GM18519 (cell line): ENCODE measurements around the gene LHFPL4.
"Not testable (repeated sequence)": the region's sequence is repeated elsewhere in the genome, so short reads cannot be mapped to it uniquely, and the experiment has no call there.

Source experiments
- ATAC-seq: cut with Tn5 transposase; IDR thresholded peaks from one replicate; pipeline ENCODE4 v1.9.1; 2021; ENCODE audit warnings: mild to moderate bottlenecking, moderate library complexity; ENCODE audit not compliant: unreplicated experiment, low FRiP score

The LHFPL4 gene

DNA sequence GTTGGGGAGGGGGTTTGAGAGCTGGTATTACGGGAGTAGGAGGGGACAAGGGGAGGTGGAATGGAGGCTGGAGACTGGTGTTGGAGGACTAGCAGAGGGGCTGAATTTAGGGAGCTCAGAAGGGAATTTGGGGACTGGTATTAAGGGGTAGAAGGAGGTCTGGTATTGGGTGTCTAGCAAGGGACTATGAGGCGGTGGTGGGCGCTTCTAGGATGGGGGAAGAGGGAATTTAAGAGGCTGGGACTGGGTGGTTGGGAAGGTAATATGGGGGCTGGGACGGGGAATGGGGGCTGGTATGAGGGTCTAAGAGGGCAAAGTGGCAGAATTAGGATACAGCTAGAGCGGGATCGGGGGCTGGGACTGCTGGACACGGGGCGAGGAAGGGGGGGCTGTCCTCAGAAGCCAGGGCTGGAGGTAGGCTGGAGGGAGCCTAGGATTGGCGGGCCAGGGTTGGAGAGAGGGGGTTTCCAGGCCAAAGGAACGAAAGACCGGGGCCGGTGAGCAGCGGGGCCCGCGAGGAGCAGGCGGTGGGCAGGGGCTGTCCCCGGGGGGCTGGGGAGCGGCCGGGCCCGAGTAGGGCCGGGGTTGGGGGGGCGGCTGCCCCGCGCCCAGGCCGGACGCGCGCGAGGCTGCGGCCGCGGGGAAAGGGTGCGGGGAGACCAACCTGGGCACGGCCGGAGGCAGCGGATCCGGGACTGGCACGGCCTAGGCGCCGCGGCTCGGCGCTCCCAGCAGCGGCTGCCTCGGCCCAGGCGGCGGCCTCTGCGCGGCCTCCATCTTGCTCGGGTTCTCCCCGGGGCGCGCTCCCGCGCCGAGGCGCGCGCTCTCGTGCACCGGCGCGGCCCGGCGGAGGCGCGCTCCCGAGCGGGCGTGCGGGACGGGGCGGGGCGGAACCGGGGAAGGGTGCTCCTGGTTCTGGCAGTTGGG lies at the start of gene LHFPL4:
Gene LHFPL4, minus strand, starts transcription at position 802 of the 927 bp plus-strand sequence. CDS start 1,143 bp downstream, outside the sequence.
- ATAC-seq, result no peak

- no peak for ATAC-seq
Measured at GRCh38 chr3:9602620-9603019, 49.0 kb upstream of the LHFPL4 start.

DNA sequence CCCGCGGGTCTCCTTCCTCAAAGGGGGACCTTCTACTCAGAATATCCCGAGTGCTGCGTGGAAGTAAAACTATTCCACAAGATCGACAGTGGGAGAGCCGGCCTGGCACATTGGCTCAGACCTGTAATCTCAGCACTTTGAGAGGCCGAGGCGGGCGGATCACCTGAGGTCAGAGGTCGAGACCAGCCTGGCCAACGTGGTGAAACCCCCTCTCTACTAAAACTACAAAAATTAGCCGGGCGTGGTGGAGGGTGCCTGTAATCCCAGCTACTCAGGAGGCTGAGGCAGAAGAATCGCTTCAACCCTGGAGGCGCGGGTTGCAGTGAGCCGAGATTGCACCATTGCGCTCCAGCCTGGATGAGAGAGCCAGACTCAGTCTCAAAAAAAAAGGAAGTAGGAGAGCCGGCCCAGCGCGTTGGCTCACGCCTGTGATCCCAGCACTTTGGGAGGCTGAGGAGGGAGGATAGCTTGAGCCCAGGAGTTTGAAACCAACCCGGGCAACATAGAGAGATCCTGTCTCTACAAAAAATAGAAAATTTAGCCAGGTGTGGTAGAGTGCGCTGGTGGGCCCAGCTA lies 47.5 kb upstream of the LHFPL4 start:
- ATAC-seq, result not testable (repeated sequence)

DNA sequence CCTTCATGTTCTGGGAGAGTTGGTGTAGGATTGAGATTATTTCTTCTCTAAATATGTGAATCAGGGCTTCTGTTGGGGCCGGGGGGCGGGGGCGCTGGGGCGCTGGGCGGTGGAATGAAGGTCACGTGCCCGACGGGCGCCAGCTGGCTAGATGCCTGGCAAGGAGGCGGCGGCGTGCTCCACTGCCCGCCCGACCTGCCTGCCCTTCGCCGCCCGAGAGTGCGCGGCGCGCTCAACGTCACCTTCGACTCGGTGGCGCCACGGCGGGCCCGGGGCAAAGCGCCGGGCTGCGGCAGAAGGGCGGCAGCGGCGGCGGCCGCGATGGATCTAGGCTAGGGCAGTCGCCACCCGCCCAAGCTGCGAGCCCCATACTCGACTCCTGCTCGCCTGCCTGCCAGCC lies 47.0 kb upstream of the LHFPL4 start:
- no peak for ATAC-seq

DNA sequence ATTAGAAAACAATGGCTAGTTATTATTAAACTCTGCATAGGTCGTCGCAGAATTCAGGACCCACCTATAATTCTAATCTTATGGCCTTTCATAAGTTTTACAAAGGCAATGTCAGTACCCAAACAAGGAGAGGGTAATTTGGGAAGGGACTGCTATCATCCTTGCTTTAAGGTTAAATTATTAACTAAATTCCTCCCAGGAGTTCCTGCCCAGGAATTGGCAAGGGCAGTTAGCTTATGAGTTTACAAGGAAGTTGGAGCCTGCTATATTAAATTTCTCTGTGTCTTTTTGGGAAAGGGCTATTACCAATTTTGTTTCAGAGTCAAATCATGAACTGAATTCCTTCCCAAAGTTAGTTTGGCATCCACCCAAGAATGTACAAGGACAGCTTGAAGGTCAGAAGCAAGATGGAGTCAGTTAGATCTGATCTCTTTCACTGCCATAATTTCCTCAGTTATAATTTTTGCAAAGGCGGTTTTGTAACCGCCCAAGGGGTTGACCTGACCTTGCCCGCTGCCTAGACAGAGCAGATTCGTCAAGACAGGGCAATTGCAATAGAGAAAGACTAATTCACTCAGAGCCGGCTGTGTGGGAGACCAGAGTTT lies 45.3 kb upstream of the LHFPL4 start:
- no peak for ATAC-seq

- ATAC-seq, result no peak
Measured at GRCh38 chr3:9595877-9596276, 42.3 kb upstream of the LHFPL4 start.

DNA sequence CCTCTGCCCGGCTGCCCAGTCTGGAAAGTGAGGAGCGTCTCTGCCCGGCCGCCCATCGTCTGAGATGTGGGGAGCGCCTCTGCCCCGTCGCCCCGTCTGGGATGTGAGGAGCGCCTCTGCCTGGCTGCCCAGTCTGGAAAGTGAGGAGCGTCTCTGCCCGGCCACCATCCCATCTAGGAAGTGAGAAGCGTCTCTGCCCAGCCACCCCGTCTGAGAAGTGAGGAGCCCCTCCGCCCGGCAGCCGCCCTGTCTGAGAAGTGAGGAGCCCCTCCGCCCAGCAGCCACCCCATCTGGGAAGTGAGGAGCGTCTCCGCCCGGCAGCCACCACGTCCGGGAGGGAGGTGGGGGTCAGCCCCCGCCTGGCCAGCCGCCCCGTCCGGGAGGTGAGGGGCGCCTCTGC lies 38.2 kb upstream of the LHFPL4 start:
- ATAC-seq, result not testable (repeated sequence)

DNA sequence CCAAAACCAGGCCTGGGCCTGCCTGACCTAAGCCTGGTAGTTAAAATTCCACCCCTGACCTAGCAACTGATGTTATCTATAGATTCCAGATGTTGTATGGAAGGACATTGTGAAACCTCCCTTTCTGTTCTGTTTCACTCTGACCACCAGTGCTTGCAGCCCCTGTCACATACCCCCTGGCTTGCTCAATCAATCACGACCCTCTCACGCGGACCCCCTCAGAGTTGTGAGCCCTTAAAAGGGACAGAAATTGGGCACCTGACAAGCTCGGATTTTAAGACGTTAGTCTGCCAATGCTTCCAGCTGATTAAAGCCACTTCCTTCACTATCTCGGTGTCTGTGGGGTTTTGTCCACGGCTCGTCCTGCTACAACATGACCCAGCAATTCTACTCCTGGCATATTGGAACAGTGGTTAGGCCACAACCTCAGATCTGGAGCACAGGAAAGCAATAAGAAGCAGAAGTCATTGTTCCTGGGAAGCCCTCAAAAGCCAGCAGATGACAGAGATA lies 36.7 kb upstream of the LHFPL4 start:
- no peak for ATAC-seq

- ATAC-seq, result no peak
Measured at GRCh38 chr3:9583792-9584191, 30.2 kb upstream of the LHFPL4 start.

GRCh38 chr3:9583371-9583770 lies 29.7 kb upstream of the LHFPL4 start:
- no peak for ATAC-seq

- ATAC-seq, result no peak
Measured at GRCh38 chr3:9582332-9582731, 28.7 kb upstream of the LHFPL4 start.

GRCh38 chr3:9581742-9582141 lies 28.1 kb upstream of the LHFPL4 start:
- no peak for ATAC-seq

- ATAC-seq, result no peak
Measured at GRCh38 chr3:9569054-9569453, 15.4 kb upstream of the LHFPL4 start.

DNA sequence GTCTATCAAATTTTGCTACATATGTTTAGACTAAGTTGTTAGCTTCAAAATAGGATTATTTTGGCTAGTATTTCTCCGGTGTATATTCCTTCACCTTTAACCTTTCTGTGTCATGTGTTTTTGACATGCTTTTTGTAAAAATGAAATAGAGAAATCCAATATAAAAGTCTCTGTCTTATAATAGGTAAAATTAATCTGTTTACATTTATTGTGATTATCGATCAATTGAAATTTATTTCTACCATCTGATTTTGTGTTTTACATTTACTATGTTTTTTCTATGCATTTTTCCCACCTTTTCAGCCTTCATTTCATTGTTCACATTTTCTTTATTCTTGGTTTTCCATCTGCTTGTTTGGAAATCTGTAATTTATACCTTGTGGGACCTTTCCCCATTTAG lies 11.7 kb upstream of the LHFPL4 start:
- no peak for ATAC-seq

DNA sequence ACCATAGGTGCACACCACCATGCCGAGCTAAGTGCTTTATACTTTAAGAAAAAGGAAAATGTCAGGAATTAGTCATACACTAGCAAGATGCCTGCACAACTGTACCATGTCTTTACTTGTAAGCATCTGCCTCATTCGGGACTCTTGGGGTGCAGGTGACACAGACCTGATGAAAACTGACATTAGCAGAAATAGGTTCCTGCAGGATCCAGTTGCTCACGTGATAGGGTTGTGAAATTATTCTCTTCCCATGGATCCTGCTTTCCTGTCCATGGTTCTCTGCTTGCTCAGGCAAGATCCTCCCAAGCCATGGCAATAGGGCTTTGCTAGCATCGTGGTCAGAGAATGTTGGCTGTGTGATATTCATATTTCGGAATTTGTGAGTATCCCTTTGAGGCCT lies 10.2 kb upstream of the LHFPL4 start:
- ATAC-seq, result no peak

- not testable (repeated sequence) for ATAC-seq
Measured at GRCh38 chr3:9560056-9560455, 6.4 kb upstream of the LHFPL4 start.

DNA sequence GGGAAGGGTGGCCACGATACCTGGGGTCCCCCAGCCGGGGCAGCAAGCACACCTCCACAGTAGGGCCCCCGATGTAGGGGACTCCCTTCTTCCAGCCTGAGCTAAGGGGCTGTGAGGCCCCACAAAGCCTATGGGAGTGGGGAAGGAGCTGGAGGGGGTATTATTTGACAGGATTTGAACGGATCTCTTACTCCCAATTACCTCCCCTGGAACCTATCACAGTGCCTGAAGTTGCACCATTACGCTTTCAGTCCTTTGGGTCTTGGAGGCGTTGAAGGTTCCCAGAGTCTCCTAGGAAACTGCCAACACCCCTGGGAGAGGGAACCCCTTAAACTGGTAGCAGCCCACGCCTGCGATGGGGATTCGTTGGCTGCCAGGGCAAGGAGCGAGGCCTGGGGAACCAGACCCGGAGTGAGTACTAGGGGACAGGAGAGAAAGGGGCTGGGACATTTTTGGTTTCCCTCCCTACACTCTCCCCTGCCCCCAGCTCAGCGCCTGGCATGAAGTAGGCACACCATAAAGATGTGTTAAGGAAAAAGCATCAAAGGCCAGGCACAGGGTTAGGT lies 409 bp upstream of the LHFPL4 start:
- ATAC-seq, result no peak

GRCh38 chr3:9552252-9552999 lies 1.2 kb downstream of the LHFPL4 start:
- ATAC-seq, result no peak

DNA sequence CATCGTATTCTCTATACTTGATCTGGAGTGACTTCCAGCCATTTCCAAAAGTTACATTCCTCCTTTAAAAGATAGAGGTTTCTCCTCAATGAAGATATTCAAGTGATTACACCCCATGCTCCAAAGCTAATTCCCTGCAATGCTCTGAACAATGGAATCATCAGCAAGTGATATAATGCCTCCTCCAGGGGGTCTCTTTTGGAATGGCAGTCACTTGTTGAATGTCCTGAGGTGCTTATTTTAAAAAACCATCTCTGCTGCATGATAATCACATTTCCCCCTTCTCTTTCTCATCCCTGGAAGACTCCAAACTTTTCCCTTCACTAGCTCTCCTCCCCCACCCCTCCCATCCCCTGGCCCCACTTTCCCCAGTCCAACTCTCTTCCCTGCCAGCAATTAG lies 2.6 kb downstream of the LHFPL4 start:
- no peak for ATAC-seq

DNA sequence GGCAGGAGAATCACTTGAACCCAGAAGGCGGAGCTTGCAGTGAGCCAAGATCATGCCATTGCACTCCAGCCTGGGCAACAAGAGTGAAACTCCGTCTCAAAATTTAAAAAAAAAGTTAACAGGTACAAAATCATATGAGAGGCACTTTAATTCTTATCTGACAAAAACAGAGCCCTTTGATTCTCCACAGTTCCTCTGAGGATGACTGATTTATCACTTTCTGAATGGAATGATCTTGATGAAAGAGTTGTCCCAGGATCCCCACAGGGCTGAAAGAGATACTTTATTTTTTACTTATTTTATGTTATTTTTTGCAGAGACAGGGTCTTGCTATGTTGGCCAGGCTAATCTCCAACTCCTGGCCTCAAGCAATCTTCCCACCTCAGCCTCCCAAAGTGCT lies 4.0 kb downstream of the LHFPL4 start:
- no peak for ATAC-seq
